Articular chondrocyte of knee joint (primary cell): ENCODE data around the gene NLRX1. TPM values are rescaled to one million over a fixed set of nuclear protein-coding genes. Genes with fewer than 3 reads are reported as not detected.

Source experiments
- total RNA-seq: library from RNA; depleted of rRNA; stranded (reverse); fragments of >200 nt; gene quantifications from 2 replicates; pipeline ENCODE4 v1.2.3, GENCODE V29; 2012

Gene NLRX1
- 21.7 and 23.2 TPM in 2 replicates for total RNA-seq

GRCh38 chr11:119168471-119169281 is at the start of gene NLRX1:
TSS of gene NLRX1 (plus strand) at chr11:119168725. CDS start at chr11:119171404, 2,679 bp downstream.

DNA sequence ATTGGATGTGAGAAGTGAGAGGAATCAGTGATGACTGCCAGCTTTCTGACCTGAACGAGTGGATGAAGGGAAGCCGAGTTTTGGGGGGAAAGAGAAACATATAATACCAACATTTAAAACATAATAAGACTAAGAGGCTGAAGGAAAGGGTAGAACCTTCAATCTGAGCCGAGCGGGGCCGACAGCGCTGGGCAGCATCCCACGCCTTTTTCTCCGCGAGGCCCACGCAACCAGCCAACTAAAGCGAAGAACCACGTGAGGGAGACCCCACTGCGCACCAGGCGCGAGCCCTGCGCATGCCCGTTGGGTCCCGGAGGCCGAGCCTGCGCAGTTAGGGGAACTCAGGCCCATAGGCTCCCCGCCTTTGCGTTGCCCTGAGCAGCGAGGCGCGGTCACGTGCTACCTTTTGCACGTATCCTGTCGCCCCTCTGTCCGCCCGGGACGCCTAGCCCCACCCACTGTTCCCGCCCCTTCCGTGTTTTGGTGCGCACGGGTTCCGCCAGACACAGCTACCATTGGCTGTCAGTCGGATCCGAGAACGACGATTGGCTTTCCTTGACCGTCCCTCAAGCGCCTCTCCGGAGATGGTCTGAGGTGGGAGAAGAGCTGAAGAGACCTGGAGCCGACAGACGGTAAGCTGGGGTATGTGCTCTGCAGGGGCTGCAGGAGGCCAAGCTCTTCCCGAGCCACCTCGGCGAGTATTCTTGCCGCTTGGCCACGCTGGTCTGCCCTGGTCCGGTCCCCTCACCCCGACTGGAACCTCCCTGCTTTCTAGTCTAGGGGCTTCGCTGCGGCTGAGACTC is 47.3 kb upstream of the NLRX1 start, which contains the start of gene HINFP:
Gene HINFP, plus strand, starts transcription at position 573 of the 803 bp plus-strand sequence. CDS start 5,365 bp downstream, outside the sequence.

GRCh38 chr11:119149018-119149785 is 19.3 kb upstream of the NLRX1 start, which contains the start of gene ABCG4:
TSS of gene ABCG4 (plus strand) at chr11:119149052. CDS start at chr11:119149966, 914 bp downstream.

GRCh38 chr11:119205574-119206510 is 37.3 kb downstream of the NLRX1 start, which contains the start of gene CBL:
TSS of gene CBL (plus strand) at chr11:119206339. CDS start at chr11:119206418, 79 bp downstream.

Other genes starting within 250 kb of the NLRX1 start
- gene BCL9L, start 242.8 kb upstream of the NLRX1 start, total RNA-seq: 17.3 and 27.6 TPM in 2 replicates
- 0.22 TPM in 1 of 2 replicates, not detected in the other for gene UPK2, start 212.4 kb upstream of the NLRX1 start, total RNA-seq
- not detected in 2 replicates for gene FOXR1, start 197.0 kb upstream of the NLRX1 start, total RNA-seq
- 34.0 and 46.0 TPM in 2 replicates for gene CENATAC, start 170.6 kb upstream of the NLRX1 start, total RNA-seq
- 1,431 and 2,715 TPM in 2 replicates for gene RPS25, start 150.4 kb upstream of the NLRX1 start, total RNA-seq
- gene TRAPPC4, start 150.0 kb upstream of the NLRX1 start, total RNA-seq: 33.6 and 56.3 TPM in 2 replicates
- gene SLC37A4, start 137.8 kb upstream of the NLRX1 start, total RNA-seq: 8.6 and 12.5 TPM in 2 replicates
- gene HYOU1, start 111.5 kb upstream of the NLRX1 start, total RNA-seq: 89.5 and 89.6 TPM in 2 replicates
- gene VPS11, start 100.9 kb upstream of the NLRX1 start, total RNA-seq: 30.3 and 36.4 TPM in 2 replicates
- gene HMBS, start 83.8 kb upstream of the NLRX1 start, total RNA-seq: 5.5 and 8.8 TPM in 2 replicates
- gene DPAGT1, start 66.9 kb upstream of the NLRX1 start, total RNA-seq: 18.8 and 20.5 TPM in 2 replicates
- gene C2CD2L, start 61.4 kb upstream of the NLRX1 start, total RNA-seq: 2.6 and 3.3 TPM in 2 replicates
- gene HINFP, start 47.1 kb upstream of the NLRX1 start, total RNA-seq: 15.0 and 16.5 TPM in 2 replicates
- 0.13 and 0.22 TPM in 2 replicates for gene ABCG4, start 19.7 kb upstream of the NLRX1 start, total RNA-seq
- 0.22 and 0.26 TPM in 2 replicates for gene NHERF4, start 16.8 kb downstream of the NLRX1 start, total RNA-seq
- gene CBL, start 37.6 kb downstream of the NLRX1 start, total RNA-seq: 8.8 and 11.6 TPM in 2 replicates
- gene MCAM, start 148.4 kb downstream of the NLRX1 start, total RNA-seq: 24.2 and 44.5 TPM in 2 replicates
- 5.9 TPM in 2 replicates for gene RNF26, start 165.8 kb downstream of the NLRX1 start, total RNA-seq
- gene C1QTNF5, start 172.2 kb downstream of the NLRX1 start, total RNA-seq: 38.9 and 53.2 TPM in 2 replicates
- gene MFRP, start 178.0 kb downstream of the NLRX1 start, total RNA-seq: 0.11 TPM in 1 of 2 replicates, not detected in the other
- gene USP2, start 213.0 kb downstream of the NLRX1 start, total RNA-seq: 0.65 and 1.5 TPM in 2 replicates